D721Med (cell line): ENCODE results near the gene LDOC1.
"Not testable (repeated sequence)": the region's sequence is repeated elsewhere in the genome, so short reads cannot be mapped to it uniquely, and the experiment has no call there.

Experiments used
- DNase-seq: peaks from one replicate; pipeline ENCODE4 v3.0.0; 2011; ENCODE audit warnings: low spot score; ENCODE audit not compliant: insufficient read length
- FAIRE-seq: peaks from 2 replicates; lab custom pipeline; 2011; peaks lifted over from hg19 to GRCh38; lab: Jason Lieb, UNC
- TF ChIP-seq, protein P1 (sequence below): IDR thresholded peaks from 2 replicates; pipeline ENCODE4 v1.5.1; 2012; ENCODE audit warnings: mild to moderate bottlenecking, control low read depth; ENCODE audit not compliant: insufficient read depth; ENCODE audit errors: missing control alignments

Gene LDOC1

DNA sequence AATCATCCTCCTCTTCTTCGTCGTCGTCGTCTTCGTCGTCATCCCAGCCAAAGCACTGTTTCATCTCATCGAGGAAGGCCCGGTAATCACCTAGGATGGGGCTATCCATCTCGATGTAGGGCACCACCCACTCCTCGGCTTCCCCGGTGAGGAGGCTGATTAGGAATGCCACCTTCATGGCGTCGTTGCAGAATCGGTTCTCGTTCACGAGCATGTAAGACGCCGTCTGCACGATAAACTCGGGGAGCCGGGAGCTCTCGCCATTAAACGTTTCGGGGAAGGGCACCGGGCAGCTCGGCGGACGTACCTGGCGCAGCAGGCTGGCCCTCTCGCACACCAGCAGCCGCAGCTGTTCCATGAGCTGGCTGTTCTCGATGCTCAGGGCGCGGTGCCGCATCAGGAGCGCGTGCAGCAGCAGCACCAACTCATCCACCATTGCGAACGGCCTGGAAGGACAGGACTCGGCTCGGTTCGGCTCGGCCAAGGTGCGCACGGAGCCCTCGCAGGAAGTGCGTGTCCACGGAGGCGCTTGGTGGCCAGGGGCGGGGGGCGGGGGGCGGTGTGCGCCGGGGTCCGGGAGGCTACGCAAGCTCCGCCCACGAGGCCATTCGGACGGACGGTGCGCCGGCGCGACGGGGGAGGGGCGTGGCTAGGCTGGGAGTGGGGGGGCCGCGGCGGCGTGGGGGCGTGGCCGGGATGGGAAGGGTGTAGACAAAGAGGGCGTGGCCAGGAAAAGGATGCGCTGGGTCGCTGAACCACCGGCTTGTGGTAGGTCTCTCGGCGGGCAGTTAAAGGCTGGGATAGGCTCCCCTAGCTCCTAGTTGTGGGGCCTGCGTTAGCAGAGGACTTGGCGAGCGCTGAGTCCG lies at the start of gene LDOC1:
LDOC1 (minus strand) TSS at position 544 of the 866 bp plus-strand sequence; CDS start at position 436, 108 bp downstream.
- TF ChIP-seq, protein P1, sequence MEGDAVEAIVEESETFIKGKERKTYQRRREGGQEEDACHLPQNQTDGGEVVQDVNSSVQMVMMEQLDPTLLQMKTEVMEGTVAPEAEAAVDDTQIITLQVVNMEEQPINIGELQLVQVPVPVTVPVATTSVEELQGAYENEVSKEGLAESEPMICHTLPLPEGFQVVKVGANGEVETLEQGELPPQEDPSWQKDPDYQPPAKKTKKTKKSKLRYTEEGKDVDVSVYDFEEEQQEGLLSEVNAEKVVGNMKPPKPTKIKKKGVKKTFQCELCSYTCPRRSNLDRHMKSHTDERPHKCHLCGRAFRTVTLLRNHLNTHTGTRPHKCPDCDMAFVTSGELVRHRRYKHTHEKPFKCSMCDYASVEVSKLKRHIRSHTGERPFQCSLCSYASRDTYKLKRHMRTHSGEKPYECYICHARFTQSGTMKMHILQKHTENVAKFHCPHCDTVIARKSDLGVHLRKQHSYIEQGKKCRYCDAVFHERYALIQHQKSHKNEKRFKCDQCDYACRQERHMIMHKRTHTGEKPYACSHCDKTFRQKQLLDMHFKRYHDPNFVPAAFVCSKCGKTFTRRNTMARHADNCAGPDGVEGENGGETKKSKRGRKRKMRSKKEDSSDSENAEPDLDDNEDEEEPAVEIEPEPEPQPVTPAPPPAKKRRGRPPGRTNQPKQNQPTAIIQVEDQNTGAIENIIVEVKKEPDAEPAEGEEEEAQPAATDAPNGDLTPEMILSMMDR = no peak
- no peak for FAIRE-seq
- peak; percentile 32 for DNase-seq

DNA sequence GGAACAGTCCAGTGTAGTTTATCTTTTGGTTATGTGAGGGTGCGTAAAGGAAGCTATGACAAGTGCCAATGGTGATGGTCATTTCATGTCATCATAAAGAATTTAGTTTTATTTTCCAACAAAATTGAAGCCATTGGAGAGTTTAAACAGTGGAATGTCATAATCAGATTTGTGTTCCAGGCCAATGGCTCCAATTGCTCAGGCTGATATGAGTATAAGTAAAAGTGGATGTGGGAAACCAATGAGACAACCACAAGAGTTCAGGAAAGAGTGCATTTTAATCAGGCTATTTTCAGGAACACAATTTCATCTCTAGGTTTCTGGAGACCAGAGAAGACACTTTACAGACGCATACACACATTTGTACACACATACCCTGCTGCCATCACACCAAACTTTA lies 44.7 kb upstream of the LDOC1 start:
- DNase-seq (no peak), FAIRE-seq (no peak)
- TF ChIP-seq, protein P1 = no peak

DNA sequence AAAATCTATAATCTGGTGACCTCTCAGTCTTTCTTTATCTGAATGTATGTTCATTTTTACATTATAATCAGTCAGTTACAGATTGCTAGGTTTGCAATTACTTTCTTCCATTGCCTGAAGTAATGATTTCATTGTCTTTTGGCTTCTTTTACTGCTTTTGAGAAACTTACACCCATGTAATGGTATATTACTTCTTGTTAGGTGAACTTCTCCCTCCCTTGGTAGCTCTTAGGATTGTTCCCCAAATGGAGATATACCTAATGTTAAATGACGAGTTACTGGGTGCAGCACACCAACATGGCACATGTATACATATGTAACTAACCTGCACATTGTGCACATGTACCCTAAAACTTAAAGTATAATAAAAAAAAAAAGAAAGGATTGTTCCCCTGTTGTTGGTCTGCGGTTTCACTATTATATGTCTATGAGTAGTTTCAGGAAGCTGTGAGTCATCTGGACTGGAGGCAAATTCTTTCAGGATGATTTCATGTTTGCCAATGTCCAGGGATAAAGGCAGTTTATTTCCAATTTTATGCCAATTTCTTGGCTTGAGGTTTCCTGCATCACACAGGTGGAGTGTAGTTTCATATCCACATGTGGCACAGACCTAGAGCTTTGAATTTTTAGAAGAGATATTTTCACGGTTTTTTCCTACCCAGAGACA lies 43.5 kb upstream of the LDOC1 start:
- FAIRE-seq (no peak), DNase-seq (no peak)
- TF ChIP-seq, protein P1 = no peak

DNA sequence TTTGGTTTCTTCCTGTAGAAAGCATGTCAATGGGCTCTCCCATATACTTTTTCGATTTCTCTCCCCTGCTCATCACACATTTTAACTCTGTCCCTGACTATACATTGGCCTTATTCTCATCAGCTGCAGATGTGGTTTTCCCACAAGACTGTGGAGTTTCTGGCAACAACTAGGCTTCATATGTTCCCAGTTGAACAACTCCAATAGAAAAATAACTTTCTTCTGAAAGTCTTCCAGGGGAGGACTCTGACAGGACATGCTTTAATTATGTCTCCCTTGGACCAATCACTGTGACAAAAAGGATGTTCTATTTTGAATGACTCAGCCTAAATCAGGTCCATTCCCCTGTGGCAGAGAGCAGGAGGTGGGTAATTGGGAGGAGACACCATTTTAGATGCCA lies 37.3 kb upstream of the LDOC1 start:
- no peak for DNase-seq
- FAIRE-seq = no peak
- TF ChIP-seq, protein P1 = no peak

DNA sequence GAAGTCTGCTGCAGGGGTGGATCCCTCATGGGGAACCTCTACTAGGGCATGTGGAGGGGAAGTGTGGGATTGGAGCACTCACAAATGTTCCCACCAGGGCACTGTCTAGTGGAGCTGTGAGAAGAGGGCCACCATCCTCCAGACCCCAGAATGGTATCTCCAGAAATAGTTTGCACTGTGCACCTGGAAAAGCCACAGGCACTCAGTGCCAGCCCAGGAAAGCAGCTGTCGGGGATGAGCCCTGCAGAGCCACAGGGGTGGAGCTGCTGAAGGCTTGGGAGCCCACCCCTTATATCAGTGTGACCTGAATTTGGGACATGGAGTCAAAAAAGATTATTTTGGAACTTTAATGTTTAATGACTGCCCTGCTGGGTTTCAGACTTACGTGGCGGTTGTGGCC lies 25.0 kb upstream of the LDOC1 start:
- no peak for DNase-seq
- TF ChIP-seq, protein P1 = no peak
- FAIRE-seq = no peak

DNA sequence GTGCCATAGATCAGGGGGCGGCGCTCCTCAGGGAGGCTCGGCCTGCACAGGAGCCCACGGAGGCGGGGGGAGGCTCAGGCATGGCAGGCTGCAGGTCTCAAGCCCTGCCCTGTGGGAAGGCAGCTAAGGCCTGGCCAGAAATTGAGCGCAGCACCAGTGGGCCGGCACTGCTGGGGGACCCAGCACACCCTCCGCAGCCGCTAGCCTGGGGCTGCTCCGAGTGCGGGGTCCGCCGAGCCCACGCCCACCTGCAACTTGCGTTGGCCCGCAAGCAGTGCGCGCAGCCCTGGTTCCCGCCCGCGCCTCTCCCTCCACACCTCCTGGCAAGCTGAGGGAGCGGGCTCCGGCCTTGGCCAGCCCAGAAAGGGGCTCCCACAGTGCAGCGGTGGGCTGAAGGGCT lies 11.6 kb upstream of the LDOC1 start:
- not testable (repeated sequence) for FAIRE-seq, DNase-seq

DNA sequence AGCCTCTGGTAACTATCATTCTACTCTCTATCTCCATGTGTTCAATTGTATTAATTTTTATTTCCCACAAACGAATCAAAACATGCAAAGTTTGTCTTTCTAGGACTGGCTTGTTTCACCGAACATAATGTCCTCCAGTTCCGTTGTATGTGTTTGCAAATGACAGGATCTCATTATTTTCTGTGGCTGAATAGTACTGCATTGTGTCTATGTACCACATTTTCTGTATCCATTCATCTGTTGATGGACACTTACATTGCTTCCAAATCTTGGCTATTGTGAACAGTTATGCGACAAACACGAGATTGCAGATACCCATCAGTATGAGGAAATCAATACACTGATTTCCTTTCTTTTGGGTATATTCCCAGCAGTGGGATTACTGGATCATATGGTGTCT lies 8.4 kb upstream of the LDOC1 start:
- FAIRE-seq (no peak), DNase-seq (no peak)
- TF ChIP-seq, protein P1 = no peak
